ENCODE measurements around the gene MESD. TPM values are rescaled to one million over a fixed set of nuclear protein-coding genes. Genes with fewer than 3 reads are reported as not detected.
A peak's percentile ranks its signal among the peaks of the same experiment; 100 is the strongest.

The MESD gene
- total RNA-seq, 3 donors from 2014 or later (not counting 1 experiment from before 2014, with no cell fraction given) = 14.7 to 26.0 (median 24.5) TPM

- TF ChIP-seq CTCF (IDR thresholded peaks at IDR 0.05) = no peak
- no peaks in the 10 kb centered on the region for H3K9me3 ChIP-seq (ENCODE audit: control insufficient read depth, insufficient read depth, low read length)
- WGBS (ENCODE audit: insufficient coverage) = 96% methylated on average over 12 of the region's 12 CpGs
- H3K4me3 ChIP-seq (ENCODE audit: low read length) = no peak overlapping the region
- intact Hi-C loops (cut with micrococcal nuclease) = no loop called here
- no peak for DNase-seq
- H3K4me3 Mint-ChIP-seq = no peak overlapping the region
- no peaks in the 10 kb centered on the region for H3K36me3 Mint-ChIP-seq
- peaks cover 4% of the 10 kb centered on the region for H3K36me3 ChIP-seq (ENCODE audit: control insufficient read depth, insufficient read depth, low read length)
- no peaks in the 10 kb centered on the region for H3K9me3 Mint-ChIP-seq
- H3K27me3 ChIP-seq (ENCODE audit: control insufficient read depth, insufficient read depth, low read length) = no peaks in the 10 kb centered on the region
- H3K27ac ChIP-seq (ENCODE audit: low read length) = no peak overlapping the region
- H3K27ac Mint-ChIP-seq = no peak overlapping the region
- no peaks in the 10 kb centered on the region for H3K27me3 Mint-ChIP-seq (ENCODE audit: low read depth in 2 of 2)
- no peaks in the 10 kb centered on the region for H3K4me1 ChIP-seq (ENCODE audit: control insufficient read depth, insufficient read depth, low read length)
- peaks cover 13 to 21% of the 10 kb centered on the region in 2 donors for H3K4me1 Mint-ChIP-seq
- no peak for ATAC-seq
Measured at GRCh38 chr15:80937718-80938117, 51.9 kb downstream of the MESD start.

GRCh38 chr15:80936288-80937078, 53.1 kb downstream of the MESD start:
- H3K4me1 Mint-ChIP-seq = peaks cover 13 to 21% of the 10 kb centered on the region in 2 donors
- DNase-seq (no peak), ATAC-seq (no peak)
- Histone ChIP-seq H3K36me3 (ENCODE audit: control insufficient read depth, insufficient read depth, low read length) (peaks cover 2% of the 10 kb centered on the region), H3K4me3 (ENCODE audit: low read length) (no peak overlapping the region), H3K27ac (ENCODE audit: low read length) (no peak overlapping the region), H3K9me3 (ENCODE audit: control insufficient read depth, insufficient read depth, low read length) (no peaks in the 10 kb centered on the region), H3K27me3 (ENCODE audit: control insufficient read depth, insufficient read depth, low read length) (no peaks in the 10 kb centered on the region), H3K4me1 (ENCODE audit: control insufficient read depth, insufficient read depth, low read length) (no peaks in the 10 kb centered on the region)
- no peaks in the 10 kb centered on the region for H3K9me3 Mint-ChIP-seq
- no peak for TF ChIP-seq CTCF (IDR thresholded peaks at IDR 0.05)
- H3K36me3 Mint-ChIP-seq = no peaks in the 10 kb centered on the region
- H3K27me3 Mint-ChIP-seq (ENCODE audit: low read depth in 2 of 2) = no peaks in the 10 kb centered on the region
- no peak overlapping the region for H3K4me3 Mint-ChIP-seq
- intact Hi-C loops (cut with micrococcal nuclease) = no loop called here
- H3K27ac Mint-ChIP-seq = no peak overlapping the region
- WGBS (ENCODE audit: insufficient coverage) = 99% methylated on average over 16 of the region's 16 CpGs

- Histone ChIP-seq H3K36me3 (ENCODE audit: control insufficient read depth, insufficient read depth, low read length) (peaks cover 2% of the 10 kb centered on the region), H3K27me3 (ENCODE audit: control insufficient read depth, insufficient read depth, low read length) (no peaks in the 10 kb centered on the region), H3K27ac (ENCODE audit: low read length) (no peak overlapping the region), H3K4me3 (ENCODE audit: low read length) (no peak overlapping the region), H3K9me3 (ENCODE audit: control insufficient read depth, insufficient read depth, low read length) (no peaks in the 10 kb centered on the region), H3K4me1 (ENCODE audit: control insufficient read depth, insufficient read depth, low read length) (no peaks in the 10 kb centered on the region)
- Mint-ChIP-seq H3K27ac (peak overlapping the region; percentile 17 to 47), H3K4me3 (peak overlapping the region; percentile 10), H3K36me3 (no peaks in the 10 kb centered on the region), H3K4me1 (peaks cover 13 to 21% of the 10 kb centered on the region in 2 donors), H3K27me3 (ENCODE audit: low read depth in 2 of 2) (no peaks in the 10 kb centered on the region), H3K9me3 (no peaks in the 10 kb centered on the region)
- ATAC-seq (peak in 1 of 3 donors; percentile 61), DNase-seq (no peak)
- no peak for TF ChIP-seq CTCF (IDR thresholded peaks at IDR 0.05)
- intact Hi-C loops (cut with micrococcal nuclease) = no loop called here
- 94% methylated on average over 3 of the region's 3 CpGs for WGBS (ENCODE audit: insufficient coverage)
Measured at GRCh38 chr15:80934761-80935221, 54.8 kb downstream of the MESD start.

All from natural killer cell (primary cell).